Breast epithelium (tissue), 3 donors: ENCODE data around the gene PARK7.

ENCODE experiments used
- CTCF ChIP-seq, 3 donors: fragments of 450-650 bp; IDR thresholded peaks; one replicate each; pipeline ENCODE4 v1.5.1; 2016 to 2017; ENCODE audit warnings: antibody characterized with exemption in 3 of 3, mild to moderate bottlenecking in 3 of 3, moderate library complexity in 3 of 3
- POLR2A ChIP-seq: fragments of 450-650 bp; IDR thresholded peaks from one replicate; pipeline ENCODE4 v1.6.1; 2016; ENCODE audit warnings: antibody characterized with exemption, mild to moderate bottlenecking, moderate library complexity

- no peak for TF ChIP-seq POLR2A
- TF ChIP-seq CTCF (IDR thresholded peaks at IDR 0.05) = no peak
Observed at GRCh38 chr1:8024329-8024728, 62.8 kb downstream of the PARK7 start.
